Cardiac muscle cell (in vitro differentiated cells and primary cell): Measurements from ENCODE around the gene AGAP1. TPM values are rescaled to one million over a fixed set of nuclear protein-coding genes. Genes with fewer than 3 reads are reported as not detected.

Source experiments
- DNase-seq, 2 donors: peaks; one replicate each; pipeline versions ENCODE4 v3.0.0 to v3.0.0-alpha.2; 2010 to 2017; ENCODE audit warnings: low read depth in 1 of 2, low spot score in 1 of 2
- H3K27ac ChIP-seq: fragments of 200-600 bp; sonication (generic); 2 replicates; pipeline ENCODE4 v1.5.1; 2016
- H3K27me3 ChIP-seq: fragments of 200-600 bp; sonication (generic); 2 replicates; pipeline ENCODE4 v1.6.0; 2016; ENCODE audit warnings: control low read depth
- H3K36me3 ChIP-seq: fragments of 200-600 bp; sonication (generic); 2 replicates; pipeline ENCODE4 v1.5.1; 2016; ENCODE audit warnings: control low read depth
- H3K4me1 ChIP-seq: fragments of 200-600 bp; sonication (generic); 2 replicates; pipeline ENCODE4 v1.8.1; 2017; ENCODE audit warnings: low read depth, mild to moderate bottlenecking, mixed run types
- H3K4me3 ChIP-seq: fragments of 200-600 bp; sonication (generic); 2 replicates; pipeline ENCODE4 v1.5.1; 2016; ENCODE audit warnings: mild to moderate bottlenecking
- H3K9me3 ChIP-seq: fragments of 200-600 bp; sonication (generic); 2 replicates; pipeline ENCODE4 v1.5.1; 2017; ENCODE audit warnings: low read depth, mild to moderate bottlenecking, control low read depth
- CTCF ChIP-seq: IDR thresholded peaks from 2 replicates; pipeline ENCODE4 v1.5.1; 2012; ENCODE audit warnings: low read depth, mild to moderate bottlenecking, low read length
- polyA plus RNA-seq: library from polyadenylated mRNA; unstranded; fragments of >200 nt; fragmentation: Nextera tagmentation; extraction: Ambion mirVana; gene quantifications from 2 replicates; pipeline ENCODE4 v1.2.1, GENCODE V29; 2016
- total RNA-seq: library from RNA; depleted of rRNA; stranded (reverse); fragments of >200 nt; gene quantifications from 2 replicates; pipeline ENCODE4 v1.2.3, GENCODE V29; 2016

AGAP1 gene
- total and polyA plus RNA-seq, 2 experiments from 2014 or later: 8.6 to 38.2 TPM

GRCh38 chr2:235678712-235679111, 184.9 kb downstream of the AGAP1 start:
- DNase-seq: no peak
- TF ChIP-seq CTCF: no peak
- no peak overlapping the region for H3K27ac ChIP-seq
- no peaks in the 10 kb centered on the region for H3K27me3 ChIP-seq
- H3K36me3 ChIP-seq: no peaks in the 10 kb centered on the region
- peaks cover 37% of the 10 kb centered on the region for H3K4me1 ChIP-seq
- no peak overlapping the region for H3K4me3 ChIP-seq
- no peaks in the 10 kb centered on the region for H3K9me3 ChIP-seq

- H3K4me3 ChIP-seq: no peak overlapping the region
- H3K36me3 ChIP-seq: no peaks in the 10 kb centered on the region
- H3K27me3 ChIP-seq: no peaks in the 10 kb centered on the region
- H3K4me1 ChIP-seq: peaks cover 29% of the 10 kb centered on the region
- no peak overlapping the region for H3K27ac ChIP-seq
- DNase-seq: no peak
- TF ChIP-seq CTCF: no peak
- no peaks in the 10 kb centered on the region for H3K9me3 ChIP-seq
Observed at GRCh38 chr2:235679471-235679870, 185.6 kb downstream of the AGAP1 start.

- H3K27ac ChIP-seq: no peak overlapping the region
- peak in 1 of 2 donors; percentile 27 for DNase-seq
Observed at GRCh38 chr2:235685024-235685721, 191.3 kb downstream of the AGAP1 start.

GRCh38 chr2:235688511-235689426, 194.9 kb downstream of the AGAP1 start:
- Histone ChIP-seq H3K4me3 (no peak overlapping the region), H3K36me3 (no peaks in the 10 kb centered on the region), H3K27ac (no peak overlapping the region), H3K4me1 (no peaks in the 10 kb centered on the region), H3K27me3 (no peaks in the 10 kb centered on the region), H3K9me3 (no peaks in the 10 kb centered on the region)
- DNase-seq: no peak
- no peak for TF ChIP-seq CTCF

More at GRCh38 chr2:235685024-235685721, 191.3 kb downstream of the AGAP1 start:
- H3K4me1 ChIP-seq: peaks cover 3% of the 10 kb centered on the region
- no peaks in the 10 kb centered on the region for H3K36me3 ChIP-seq
- no peak for TF ChIP-seq CTCF
- H3K4me3 ChIP-seq: no peak overlapping the region
- no peaks in the 10 kb centered on the region for H3K9me3 ChIP-seq
- no peaks in the 10 kb centered on the region for H3K27me3 ChIP-seq

DNA sequence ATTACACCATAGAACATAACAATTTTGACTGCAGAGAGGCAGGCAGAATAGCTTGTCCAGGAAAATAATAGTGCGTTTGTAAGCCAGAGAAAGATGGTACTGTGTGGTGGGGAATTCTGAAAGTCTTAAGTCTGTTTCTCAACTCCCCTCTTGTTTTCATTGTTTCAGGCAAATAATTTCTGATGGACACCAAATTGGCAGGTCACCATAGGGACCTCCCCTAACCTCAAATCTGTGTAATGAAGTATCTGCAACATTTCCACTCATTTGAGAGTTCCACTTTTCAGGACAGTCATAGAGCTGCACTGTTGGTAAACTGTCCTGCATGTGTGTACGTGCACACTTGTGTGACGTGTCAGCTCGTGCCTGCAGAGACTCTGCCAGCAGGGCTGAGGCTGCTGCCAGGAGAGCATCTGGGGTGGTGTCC, 195.6 kb downstream of the AGAP1 start:
- no peaks in the 10 kb centered on the region for H3K27me3 ChIP-seq
- no peak overlapping the region for H3K27ac ChIP-seq
- H3K9me3 ChIP-seq: no peaks in the 10 kb centered on the region
- H3K4me3 ChIP-seq: no peak overlapping the region
- no peak for DNase-seq
- TF ChIP-seq CTCF: no peak
- H3K36me3 ChIP-seq: no peaks in the 10 kb centered on the region
- no peaks in the 10 kb centered on the region for H3K4me1 ChIP-seq
